ENCODE results near the gene TATDN2.
"Not testable (repeated sequence)": the region's sequence is repeated elsewhere in the genome, so short reads cannot be mapped to it uniquely, and the experiment has no call there.

Gene TATDN2

DNA sequence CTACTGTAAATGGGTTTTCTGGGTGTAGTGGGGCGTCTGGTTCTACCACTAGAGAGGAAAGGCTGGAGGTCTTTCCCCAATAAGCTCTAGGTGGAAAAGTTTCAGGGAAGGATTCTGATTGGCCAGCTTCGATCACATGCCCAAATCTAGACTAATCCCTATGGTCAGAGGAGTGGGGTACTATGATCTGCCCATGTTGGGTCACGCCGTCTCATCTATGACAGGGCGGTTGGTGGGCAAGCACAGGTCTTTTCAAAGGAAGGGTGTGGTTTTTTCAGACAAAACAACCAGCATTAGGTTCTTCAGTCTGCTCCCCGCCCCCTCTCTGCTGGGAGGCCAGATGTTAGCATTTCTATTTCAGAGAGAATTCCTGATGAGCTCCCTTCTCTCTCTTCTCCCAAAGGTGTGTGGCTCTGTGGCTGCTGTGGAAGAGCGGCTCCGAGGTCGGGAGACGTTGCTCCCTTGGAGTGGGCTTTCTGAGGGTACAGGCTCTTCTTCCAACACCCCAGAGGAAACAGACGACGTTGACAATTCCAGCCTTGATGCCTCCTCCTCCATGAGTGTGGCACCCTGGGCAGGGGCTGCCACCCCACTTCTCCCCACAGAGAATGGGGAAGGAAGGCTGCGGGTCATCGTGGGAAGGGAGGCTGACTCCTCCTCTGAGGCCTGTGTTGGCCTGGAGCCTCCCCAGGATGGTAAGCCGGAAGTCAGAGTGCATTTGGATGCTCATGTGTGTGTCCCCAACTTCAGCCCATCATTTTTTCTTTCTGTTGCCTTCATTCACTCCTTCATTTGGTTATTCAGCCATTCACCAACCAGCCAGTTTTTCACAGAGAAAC lies 9.7 kb upstream of the TATDN2 start:
- DNase-seq = peak; percentile 27

DNA sequence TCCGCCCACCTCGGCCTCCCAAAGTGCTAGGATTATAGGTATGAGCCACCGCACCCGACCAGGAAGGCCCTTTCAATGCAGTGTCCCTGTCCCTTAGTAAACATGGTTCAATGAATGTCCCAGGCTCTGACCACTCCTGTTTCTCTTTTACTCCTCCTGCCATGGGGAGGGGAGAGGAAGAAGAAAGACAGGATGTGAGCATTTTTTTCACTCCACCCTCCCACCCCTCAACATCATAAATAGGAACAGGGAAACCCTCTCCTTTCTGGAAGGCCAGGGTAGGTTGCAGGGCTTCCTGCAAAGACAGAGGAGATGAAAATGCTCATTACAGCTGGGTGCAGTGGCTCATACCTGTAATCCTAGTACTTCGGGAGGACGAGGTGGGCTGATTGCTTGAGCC lies 7.5 kb upstream of the TATDN2 start:
- DNase-seq = no peak

DNA sequence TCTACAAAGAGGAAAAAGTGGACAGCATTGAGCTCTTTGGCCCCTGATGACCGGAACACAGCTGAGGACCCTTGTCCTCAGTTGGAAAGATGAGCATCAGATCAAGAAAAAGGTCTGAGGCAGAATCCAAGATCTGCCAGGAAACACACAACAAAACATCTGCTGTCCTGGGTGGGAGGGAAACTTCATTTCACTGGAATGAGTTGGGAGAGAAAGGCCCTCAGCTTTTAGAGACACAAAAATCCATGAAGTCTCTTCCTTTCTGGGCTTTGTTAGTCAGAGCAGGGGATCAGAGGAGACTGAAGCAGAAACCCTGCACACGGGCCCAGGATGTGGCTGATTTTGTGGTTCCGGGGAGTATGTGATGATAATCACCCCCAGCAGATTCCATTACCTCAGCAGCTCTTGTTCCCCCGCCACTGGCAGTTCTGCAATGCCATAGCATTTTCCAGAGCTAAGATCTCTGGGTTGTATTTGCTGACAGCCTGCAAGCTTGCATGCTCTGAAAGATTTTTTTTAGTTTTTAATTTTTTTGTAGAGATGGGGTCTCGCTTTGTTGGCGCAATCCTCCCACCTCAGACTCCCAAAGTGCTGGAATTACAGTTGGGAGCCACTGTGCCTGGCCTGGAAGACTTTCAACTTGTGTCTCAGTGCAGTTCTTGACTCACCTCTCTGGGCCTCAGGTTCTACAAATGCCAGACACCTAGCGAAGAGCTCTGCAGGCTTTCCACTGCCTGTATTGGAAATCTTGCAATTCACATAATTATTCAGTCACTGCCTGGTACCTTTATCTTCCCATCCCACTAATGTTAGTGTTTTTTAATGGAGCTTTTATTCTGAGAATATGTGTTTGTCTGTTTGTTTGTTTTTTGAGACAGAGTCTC lies 5.8 kb upstream of the TATDN2 start:
- peak; percentile 64 for DNase-seq

DNA sequence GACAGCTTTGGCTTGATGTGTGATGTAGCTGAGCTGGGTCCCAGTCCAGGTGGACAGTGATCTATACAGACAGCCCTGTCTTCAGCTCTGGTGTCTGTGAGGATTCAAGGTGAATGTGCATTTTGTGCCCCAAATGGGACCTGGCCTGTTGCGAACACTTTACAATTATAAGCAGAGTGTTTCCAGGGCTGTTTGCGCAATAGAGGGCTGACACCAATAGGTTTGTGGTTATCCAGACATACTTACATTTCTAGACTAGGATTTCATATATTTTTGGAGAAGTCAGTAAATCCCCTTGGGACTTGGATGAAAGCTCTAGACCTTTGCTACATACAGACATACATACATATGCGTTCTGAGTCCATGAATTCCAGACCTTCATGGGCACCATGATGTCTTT lies 4.2 kb upstream of the TATDN2 start:
- no peak for DNase-seq

DNA sequence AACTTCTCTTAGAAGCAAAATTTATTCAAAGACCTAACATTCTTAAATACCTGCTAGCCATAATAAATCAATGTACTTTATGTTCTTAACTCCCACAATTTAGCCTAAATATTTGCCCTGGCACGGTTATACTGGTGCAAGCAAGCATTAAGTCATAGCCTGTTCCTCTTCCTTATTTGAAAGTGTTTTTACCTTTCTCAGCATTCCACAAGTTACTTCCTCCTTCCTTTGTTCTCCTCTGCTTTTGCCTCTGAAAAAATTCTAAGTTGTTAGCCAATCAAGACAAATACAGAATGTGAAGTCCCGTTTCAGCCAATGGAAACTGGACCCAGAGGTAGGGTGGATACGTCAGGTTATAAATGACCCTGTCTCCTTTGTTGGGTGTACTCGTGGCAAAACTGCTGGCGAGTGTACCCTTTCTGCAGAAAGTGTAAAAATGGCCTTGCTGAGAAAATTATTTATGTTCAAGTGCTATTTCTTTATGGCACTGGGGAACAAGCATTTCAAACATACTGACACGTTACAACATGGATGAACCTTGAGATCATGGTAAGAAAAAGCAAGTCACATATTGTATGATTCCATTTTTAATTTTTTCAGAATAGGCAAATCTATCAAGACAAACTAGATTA lies 3.1 kb upstream of the TATDN2 start:
- no peak for DNase-seq

DNA sequence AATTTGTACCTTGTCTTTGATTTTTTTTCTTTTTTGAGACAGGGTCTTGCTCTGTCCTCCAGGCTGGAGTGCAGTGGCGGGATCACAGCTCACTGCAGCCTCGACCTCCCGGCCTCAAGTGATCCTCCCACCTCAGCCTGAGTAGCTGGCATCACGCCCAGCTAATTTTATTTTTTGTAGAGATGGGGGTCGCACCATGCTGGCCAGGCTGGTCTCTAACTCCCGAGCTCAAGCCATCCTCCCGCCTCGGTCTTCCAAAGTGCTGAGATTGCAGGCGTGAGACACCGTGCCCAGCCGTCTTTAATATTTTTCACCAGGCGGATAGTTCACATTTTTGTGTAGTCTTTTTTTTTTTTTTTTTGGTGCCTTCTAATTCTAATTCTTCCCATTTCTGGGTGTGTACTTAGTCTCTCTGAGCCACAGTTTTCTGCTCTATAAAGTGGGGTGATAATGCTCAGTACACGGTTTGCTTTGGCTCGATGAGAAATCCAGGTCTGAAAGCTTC lies 528 bp upstream of the TATDN2 start:
- no peak for DNase-seq

DNA sequence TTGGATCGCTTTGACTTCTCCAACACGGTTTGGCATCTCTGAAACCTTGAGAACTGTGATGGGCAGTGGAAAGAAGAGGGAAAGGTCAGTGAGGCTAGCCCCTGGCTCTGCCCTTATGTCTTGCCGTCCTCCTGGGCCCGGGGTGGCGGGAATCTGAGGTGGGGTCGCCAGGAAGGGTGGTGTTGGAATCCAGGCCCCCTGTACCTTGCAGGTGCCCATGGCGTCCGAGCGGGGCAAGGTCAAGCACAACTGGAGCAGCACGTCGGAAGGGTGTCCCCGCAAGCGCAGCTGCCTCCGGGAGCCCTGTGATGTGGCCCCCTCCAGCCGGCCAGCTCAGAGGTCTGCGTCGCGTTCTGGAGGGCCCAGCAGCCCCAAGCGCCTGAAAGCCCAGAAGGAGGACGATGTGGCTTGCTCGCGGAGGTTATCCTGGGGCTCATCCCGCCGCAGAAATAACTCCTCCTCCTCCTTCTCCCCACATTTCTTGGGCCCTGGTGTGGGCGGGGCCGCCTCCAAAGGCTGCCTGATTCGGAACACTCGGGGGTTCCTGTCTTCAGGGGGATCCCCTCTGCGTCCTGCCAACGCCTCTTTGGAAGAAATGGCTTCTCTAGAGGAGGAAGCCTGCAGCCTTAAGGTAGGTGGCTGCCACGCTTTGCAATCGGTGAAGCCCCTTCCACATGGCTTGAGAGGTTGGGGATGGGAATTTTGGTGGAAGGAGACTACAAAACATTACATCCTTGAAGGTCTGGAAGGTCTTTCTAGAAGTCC lies 907 bp downstream of the TATDN2 start:
- DNase-seq = peak; percentile 33

DNA sequence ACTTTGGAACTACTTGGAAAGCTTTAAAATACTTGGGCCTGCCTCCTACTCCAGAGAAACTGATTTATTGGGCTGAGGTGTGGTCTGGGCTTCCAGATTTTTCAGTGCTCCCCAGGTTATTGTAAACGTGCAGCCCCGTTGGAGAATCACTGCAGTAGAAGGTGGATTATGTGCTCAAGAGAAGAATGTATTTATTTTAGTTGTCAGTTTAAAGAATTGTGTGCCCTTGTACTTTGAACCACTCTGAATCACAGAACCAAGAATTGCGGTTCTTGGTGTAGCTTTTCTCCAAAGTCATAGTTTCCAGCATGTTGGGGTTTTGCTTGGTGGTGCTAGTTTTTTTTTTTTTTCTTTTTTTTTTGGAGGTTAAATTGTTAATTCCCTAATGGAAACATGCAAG lies 1.6 kb downstream of the TATDN2 start:
- no peak for DNase-seq

DNA sequence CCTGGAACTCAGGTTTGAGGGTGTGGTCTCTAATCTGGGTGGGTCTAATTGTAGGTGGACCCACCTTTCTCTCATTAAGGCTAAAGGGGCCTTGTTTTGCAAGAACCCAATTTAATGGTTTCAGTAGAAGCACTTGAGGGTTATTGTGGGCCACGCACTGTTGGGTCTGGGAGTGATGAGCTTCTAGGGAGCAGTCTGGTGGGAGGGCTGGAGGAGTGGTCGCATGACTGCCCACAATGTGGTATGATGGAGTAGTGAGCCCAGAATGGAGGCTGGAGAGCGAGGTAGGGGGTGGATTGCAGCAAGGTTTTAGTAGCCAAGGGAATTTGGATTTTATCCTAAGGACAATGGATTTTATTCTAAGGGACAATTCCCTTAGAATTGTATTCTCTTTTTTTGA lies 2.7 kb downstream of the TATDN2 start:
- no peak for DNase-seq

DNA sequence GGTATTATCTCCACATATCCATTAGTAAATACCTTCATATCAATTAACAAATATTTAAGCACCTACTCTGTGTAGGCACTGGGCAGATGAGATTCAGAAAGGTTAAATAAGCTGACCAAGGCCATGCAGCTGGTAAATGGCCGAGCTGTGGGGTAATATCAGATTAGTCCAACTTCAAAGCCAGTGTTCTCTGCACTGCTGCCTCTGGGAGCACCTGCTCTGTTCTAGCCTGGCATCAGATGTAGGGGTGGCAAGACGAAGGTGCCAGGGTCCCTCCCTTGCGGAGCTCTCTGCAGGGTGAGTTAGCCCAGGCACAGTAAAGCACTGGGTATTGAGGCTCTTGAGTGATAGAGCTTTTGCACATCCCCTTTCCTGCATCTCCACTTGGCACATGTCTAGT lies 5.5 kb downstream of the TATDN2 start:
- no peak for DNase-seq

DNA sequence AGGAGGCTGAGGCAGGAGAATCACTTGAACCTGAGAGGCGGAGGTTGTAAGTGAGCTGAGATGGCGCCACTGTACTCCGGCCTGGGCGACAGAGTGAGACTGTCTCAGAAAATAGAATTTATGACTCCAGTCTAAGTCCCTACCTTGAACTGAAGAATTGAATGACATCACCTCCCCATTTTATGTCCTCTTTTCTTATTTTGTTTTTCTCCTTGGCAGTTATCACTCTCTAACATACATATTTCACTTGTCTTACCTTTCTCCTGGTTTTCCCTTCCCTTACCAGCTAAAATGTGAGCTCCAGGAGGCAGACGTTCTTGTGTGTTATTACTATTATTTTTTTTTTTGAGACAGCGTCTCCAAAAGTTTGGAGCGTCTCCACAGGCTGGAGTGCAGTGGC lies 7.6 kb downstream of the TATDN2 start:
- DNase-seq = no peak

DNA sequence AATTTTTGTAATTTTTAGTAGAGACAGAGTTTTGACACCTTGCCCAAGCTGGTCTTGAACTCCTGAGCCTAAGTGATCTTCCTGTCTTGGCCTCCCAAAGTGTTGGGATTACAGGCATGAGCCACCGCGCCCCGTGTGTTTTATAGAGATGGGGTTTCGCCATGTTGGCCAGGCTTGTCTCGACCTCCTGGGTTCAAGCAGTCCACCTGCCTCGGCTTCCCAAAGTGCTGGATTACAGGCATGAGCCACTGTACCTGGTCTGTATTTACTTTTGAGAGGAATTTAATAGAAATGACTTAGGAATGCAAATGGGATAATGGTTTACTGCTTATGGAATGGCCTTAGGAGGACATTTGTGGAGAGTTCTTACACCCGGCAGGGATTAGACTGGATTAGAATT lies 10.8 kb downstream of the TATDN2 start:
- DNase-seq = no peak

DNA sequence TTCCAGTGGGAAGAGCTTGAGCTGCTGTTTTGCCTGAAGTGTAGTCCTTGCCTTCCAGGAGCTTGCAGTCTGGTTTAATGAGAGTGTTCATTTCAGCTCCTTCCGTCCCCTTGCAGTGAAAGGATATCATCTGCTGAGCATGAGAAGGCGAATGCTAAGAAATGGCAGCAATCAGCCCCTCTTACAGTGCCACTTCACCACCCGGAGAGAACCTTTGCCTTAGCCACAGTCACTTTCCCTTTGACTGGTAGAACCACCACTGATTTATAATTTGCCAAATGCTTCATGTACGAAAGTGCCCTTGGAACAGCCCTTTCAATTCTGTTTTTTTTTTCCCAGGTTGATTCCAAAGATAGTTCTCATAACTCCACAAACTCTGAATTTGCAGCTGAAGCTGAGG lies 11.5 kb downstream of the TATDN2 start:
- DNase-seq = no peak

DNA sequence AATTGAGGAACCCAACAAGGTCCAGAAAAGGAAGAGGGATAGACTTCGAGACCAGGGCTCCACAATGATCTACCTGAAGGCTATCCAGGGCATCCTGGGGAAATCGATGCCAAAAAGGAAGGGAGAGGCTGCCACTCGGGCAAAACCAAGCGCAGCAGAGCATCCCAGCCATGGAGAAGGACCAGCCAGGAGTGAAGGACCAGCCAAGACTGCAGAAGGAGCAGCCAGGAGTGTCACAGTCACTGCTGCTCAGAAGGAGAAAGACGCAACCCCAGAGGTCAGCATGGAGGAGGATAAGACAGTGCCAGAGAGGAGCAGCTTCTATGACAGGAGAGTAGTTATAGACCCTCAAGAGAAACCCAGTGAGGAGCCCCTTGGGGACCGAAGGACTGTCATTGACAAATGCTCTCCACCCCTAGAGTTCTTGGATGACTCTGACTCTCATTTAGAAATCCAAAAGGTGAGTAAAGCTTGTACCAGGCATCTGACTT lies 12.0 kb downstream of the TATDN2 start:
- DNase-seq = no peak

DNA sequence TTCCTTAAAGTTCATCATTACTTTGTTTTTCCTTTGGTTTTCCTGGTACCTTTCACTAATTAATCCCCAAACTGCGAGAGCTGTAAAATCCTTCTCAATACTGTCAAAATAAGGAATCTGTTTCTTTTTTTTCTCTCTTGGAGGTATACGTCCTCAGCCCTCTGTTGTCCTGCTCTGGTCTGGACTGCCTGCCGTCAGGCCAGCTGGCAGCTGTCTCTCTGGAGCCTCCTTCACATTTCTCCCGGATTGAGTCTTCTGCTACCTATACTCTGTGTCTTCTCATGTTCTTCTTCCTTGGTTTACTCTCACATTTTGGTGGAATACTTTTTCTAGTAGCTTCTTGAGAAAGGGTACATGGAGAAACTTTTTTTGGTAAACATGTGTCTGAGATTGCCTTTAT lies 13.8 kb downstream of the TATDN2 start:
- no peak for DNase-seq

DNA sequence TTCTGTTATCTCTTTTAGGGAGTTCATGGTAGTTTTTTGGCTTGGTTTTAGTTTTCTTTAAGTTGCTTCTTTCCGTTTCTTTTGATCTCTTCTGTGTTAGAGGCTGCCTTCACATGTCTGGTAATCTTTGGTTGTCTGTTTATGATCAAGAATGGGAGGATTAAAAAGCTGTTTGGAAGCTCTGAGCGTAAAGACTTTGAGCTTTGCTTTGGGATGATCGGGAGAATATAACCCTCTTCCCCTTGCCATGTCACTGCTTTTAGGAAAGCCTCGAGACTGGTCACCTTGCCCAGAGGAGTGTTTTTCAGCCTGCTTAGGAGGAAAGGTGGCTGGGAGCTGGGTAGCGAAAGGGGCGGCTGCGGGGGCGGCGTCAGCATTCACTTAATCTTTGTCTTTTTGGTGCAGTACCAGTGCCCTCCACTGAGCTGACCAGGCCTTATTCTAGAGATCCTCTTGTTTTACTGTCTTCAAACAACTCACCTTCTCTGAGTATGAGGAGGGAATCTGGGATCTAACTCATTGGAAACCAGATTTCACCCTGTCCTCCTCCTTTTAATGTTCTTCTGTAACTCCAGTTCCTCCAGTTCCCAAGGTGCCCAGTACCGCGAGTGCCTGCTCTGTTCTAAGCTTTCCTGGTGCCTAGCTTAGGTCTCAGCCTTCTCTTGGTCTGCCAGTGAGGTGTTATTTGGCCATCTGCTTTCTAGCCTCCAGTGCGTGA lies 15.5 kb downstream of the TATDN2 start:
- peak; percentile 64 for DNase-seq

DNA sequence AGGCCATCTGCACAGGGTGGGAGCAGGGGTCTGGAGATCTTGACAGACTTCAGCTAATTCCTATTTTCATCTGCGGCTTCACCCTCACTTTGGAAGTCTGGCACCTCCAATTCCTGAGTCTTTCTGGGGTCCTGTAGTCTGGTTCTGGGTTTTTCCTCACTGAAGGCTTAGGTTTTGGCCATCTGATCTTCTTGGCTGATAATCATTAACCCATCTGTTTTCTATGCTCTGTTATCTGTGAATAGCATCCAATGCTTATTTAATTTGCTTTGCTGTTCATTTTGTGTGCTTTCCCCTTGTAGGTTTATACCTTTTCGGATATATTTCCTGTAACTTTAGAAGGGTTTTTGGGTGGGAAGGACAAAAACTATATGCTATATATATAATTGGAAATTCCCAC lies 17.6 kb downstream of the TATDN2 start:
- DNase-seq = no peak

DNA sequence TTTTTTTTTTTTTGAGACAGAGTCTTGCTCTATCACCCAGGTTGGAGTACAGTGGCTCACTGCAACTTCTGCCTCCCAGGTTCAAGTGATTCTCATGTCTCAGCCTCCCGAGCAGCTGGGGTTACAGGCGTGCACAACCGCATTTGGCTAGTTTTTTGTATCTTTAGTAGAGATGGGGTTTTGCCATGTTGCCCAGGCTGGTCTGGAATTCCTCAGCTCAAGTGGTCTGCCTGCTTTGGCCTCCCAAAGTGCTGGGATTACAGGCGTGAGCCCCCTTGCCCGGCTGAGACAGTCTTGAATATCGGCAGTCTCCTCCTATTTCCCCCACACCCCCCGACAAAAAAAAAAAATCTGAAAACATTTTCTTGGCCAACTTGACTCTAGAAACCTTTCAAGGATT lies 18.7 kb downstream of the TATDN2 start:
- DNase-seq = not testable (repeated sequence)

DNA sequence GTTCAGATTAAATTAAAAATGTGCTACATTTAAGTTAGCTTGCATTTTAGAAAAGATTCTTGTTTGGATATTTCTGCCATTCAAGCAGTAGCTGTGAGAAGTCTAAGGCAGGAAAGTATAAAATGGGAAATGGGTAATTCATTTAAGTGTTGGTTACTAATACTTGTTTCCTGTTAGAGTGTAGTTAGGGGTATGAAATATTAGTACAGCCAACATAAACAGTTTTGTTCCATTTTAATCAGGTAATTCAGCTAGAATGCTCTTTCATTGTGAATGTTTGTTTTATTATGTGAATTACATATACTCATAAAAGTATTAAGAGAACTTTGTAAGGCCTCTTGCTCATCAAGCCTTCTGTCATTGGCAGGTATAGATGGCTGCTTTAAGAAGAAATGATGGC lies 19.9 kb downstream of the TATDN2 start:
- no peak for DNase-seq

DNA sequence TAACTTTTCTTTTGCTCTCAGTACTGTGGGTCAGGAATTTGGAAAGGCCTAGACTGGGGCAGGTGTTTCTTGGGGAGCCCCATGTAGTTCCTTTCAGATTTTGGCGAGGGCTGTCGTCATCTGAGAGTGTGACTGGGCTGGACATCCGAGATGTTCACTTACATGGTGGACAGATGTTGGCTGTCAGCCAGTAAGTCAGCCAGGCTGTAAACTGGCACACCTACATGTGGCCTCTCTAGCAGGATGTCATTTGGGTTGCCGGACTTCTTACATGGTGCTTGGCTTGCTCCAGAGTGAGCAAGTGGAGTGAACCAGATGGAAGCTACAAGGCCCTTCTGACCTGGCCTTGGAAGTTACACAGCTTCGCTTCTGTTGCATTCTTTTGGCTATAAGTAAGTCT lies 20.7 kb downstream of the TATDN2 start:
- DNase-seq = no peak

DNA sequence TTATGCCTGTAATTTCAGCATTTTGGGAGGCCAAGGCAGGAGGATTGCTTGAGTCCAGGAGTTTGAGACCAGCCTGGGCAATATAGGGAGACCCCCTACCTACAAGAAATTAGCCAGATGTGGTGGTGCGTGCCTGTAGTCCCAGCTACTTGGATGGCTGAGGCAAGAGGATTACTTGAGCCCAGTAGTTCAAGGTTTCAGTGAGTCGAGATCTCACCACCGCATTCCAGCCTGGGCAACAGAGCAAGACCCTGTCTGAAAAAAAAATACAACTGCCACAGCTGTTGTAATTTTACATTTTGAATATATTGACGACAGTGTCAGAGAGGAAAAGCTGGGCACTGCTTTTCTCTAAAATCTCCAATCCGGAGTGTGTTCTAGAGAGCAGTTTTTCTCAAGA lies 21.2 kb downstream of the TATDN2 start:
- DNase-seq = no peak

DNA sequence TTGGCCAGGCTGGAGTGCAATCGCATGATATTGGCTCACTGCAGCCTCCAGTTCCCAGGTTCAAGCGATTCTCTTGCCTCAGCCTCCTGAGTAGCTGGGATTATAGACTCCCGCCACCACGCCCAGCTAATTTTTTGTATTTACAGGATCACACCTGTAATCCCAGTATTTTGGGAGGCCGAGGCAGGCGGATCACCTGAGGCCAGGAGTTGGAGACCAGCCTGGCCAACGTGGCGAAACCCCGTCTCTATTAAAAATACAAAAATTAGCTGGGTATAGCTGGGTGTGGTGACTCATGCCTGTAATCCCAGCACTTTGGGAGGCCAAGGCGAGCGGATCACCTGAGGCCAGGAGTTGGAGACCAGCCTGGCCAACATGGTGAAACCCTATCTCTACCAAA lies 24.2 kb downstream of the TATDN2 start:
- not testable (repeated sequence) for DNase-seq

Measured in activated gamma-delta T cell treated with Interleukin-2 at 50 U/mL for 16 hours (primary cell).